GM12875 (cell line): ENCODE data around the gene CADPS2.

Experiments used
- H3K4me3 ChIP-seq: one replicate; pipeline ENCODE4 v1.5.1; 2011; ENCODE audit warnings: low read depth, low read length, control low read depth
- TF ChIP-seq, protein P1 (sequence below): IDR thresholded peaks from 2 replicates; pipeline ENCODE4 v1.5.1; 2011; ENCODE audit warnings: low read depth, mild to moderate bottlenecking, control low read depth, inconsistent platforms, low read length, moderate library complexity, borderline replicate concordance; ENCODE audit not compliant: insufficient read depth

CADPS2 gene

DNA sequence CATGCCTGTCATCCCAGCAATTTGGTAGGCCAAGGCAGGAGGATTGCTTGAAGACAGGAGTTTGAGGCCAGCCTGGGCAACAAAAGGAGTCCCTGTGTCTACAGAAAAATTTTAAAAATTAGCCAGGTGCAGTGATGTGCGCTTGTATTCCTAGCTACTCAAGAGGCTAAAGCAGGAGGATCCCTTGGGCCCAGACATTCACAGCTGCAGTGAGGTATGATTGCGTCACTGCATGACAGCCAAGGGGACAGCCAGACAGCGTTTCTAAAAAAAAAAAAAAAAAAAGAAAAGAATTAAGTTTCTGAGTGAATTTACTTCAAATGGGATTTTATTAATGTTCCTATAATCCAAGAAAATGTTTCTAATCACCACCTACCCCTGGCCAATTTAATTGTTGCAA lies 96.1 kb downstream of the CADPS2 start:
- no peak overlapping the region for H3K4me3 ChIP-seq
- TF ChIP-seq, protein P1, sequence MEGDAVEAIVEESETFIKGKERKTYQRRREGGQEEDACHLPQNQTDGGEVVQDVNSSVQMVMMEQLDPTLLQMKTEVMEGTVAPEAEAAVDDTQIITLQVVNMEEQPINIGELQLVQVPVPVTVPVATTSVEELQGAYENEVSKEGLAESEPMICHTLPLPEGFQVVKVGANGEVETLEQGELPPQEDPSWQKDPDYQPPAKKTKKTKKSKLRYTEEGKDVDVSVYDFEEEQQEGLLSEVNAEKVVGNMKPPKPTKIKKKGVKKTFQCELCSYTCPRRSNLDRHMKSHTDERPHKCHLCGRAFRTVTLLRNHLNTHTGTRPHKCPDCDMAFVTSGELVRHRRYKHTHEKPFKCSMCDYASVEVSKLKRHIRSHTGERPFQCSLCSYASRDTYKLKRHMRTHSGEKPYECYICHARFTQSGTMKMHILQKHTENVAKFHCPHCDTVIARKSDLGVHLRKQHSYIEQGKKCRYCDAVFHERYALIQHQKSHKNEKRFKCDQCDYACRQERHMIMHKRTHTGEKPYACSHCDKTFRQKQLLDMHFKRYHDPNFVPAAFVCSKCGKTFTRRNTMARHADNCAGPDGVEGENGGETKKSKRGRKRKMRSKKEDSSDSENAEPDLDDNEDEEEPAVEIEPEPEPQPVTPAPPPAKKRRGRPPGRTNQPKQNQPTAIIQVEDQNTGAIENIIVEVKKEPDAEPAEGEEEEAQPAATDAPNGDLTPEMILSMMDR = no peak

DNA sequence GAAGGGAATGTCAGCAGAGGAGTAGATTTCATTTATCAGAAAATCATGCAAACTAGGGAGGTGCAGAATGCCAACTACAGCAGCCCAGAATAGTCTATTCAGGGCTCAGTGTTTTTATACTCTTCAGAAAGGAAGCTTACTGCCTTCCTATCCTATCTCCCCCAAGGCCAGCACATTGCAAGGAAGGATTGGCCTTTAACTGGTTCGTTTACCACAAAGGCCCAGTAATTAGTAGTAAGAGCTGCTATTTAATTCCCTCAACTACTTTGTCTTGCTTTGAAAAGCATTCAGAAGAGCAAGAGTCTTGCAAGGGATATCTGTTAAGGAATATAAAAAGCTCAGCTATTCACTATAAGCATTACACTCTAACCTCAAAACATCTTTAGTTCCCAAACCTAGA lies 97.1 kb downstream of the CADPS2 start:
- TF ChIP-seq, protein P1 = no peak
- H3K4me3 ChIP-seq = no peak overlapping the region

DNA sequence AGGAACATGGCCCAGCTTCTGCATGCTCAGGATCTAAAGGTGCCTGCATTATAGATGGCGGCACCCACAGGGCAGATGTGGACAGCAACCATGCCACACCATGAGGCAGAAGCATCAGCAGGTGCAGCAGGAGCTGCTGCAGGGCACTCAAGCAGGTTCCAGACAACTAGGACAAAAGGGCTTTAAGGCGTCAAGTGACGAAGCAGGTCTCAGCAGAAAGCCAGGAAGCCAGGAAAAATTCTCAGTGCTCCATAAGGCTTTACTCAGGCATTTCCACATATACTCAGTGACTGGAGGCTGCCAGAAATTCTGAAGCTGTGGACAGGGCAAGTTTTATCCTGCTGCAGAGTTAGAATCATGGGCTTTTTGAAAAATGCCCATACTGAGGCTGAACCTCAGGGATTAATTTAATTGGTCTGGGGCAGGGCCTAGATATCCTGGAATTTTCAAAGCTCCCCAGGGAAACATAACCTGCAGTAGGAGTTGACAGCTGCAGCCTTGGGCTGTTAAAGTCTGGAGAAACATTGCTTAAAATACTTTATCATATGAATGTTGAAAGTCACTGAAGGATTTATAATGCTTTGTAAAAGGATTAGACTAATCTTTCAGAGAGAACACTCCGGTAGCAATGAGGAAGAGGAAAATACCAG lies 115.4 kb downstream of the CADPS2 start:
- H3K4me3 ChIP-seq = no peak overlapping the region
- TF ChIP-seq, protein P1 = no peak

DNA sequence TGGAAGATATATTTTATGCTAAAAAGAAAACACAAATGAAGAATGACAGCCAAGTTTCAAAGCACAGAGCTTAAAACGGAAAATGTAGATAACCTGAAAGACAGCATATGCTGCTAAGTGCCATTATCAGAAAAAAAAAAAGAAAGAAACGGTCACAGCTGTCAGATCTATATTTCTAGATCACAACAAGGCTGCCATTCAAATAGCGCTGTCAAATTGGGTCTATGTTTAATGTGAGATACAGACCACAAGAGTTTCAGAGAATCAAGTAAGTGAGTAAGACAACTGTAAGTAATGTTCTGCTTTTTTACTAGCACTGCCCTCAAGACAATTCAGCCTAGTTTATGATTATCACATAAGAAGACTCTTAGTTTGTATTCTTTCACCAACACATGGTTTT lies 117.4 kb downstream of the CADPS2 start:
- TF ChIP-seq, protein P1 = no peak
- no peak overlapping the region for H3K4me3 ChIP-seq

DNA sequence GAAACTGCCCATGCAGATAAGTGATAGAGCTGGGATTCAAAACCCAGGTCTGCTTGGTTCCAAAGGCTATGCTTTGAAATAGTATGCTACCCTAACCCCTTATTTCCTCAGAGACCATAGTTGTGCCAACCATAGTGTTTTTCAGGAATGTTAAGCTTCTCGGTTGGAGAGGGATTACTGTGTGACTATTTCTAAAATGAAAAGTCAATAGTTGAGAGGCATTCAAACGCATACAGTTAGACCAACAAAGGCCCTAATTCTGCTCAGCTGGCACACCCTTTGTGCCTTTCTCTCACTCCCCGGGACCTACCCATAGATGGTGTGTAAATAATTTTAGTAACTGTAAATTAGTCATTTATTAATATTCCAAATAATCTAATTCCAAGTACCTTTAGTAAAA lies 118.9 kb downstream of the CADPS2 start:
- TF ChIP-seq, protein P1 = no peak
- H3K4me3 ChIP-seq = no peak overlapping the region

DNA sequence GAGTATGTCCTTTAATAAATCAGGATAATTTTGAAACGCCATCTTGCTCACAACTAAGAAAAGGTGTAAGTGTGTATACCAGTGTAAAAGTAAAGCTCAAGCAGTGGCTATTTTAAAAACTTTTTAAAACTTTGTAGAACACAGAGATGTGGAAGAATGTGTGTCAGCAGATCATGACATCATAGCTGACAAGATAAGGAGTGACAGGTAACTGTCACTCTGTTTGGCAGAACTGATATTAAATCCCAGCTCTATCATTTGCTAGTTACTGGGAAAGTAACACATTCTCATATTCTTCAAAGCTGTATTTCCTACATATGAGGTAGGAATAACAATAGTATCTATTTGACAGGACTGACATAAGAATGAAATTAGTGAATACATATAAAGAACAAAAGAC lies 119.7 kb downstream of the CADPS2 start:
- TF ChIP-seq, protein P1 = no peak
- H3K4me3 ChIP-seq = no peak overlapping the region

DNA sequence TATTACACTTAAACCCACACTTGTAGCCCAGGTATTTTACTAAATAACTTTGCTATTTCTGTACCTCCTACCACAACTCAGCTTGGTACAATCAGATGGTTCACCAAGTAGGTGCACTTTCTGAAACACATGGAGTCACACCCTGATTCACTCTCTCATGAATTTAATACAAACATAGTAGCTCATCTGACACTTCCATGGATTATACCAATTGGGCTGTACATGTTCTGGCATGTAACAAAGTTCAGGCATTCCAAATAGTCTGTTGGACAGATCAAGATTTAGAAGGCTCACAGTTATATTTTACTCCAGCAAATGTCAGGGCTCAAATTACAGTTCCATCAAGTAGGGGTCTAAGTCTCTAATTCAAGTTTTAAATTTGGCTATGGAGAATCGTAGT lies 121.4 kb downstream of the CADPS2 start:
- H3K4me3 ChIP-seq = no peak overlapping the region
- TF ChIP-seq, protein P1 = no peak
